ENCODE results near the gene SHC2.
A peak's percentile ranks its signal among the peaks of the same experiment; 100 is the strongest.
"Not testable (repeated sequence)": the region's sequence is repeated elsewhere in the genome, so short reads cannot be mapped to it uniquely, and the experiment has no call there.

The SHC2 gene

DNA sequence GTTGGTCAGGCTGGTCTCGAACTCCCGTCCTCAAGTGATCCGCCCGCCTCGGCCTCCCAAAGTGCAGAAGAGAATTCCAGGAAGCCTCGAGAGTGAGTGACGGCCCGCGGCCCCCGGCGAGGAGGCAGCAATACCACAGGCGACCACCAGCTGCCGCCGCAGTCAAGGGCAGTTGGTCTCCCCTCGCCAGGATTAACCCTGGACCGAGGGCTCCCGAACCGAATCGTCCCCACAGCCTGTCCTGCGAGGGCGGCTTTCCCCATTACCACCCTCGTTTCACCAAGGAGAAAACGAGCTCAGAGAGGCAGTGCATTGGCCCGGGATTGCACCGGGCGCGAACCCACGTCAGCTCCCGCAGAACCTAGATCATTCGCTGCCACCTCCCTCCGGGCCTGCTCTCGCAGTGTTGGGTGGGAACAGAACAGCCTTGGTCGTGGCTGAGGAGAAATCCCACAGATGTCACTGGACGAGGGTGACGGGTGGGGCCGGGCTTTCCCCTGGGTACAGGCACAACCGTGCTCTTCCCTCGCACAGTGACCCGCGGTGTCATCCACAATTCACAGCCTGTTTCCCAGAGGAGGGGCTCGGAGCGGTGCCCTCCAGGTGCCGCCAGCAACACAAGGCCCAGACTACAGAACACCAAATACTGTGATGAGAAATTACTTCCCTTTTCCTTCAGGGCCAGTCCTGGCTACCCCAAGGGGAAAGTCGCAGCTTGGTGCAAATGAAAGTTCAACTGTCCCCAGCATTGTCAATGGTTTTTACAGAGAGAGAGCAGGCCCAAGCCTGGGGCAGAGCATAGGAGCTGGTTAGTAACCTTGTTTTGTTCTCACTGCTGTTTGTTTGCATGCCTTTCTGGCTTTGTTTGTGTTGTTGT, 76.7 kb downstream of the SHC2 start:
- TF ChIP-seq TAF1 (IDR thresholded peaks at IDR 0.05; ENCODE audit: borderline replicate concordance, low read depth, low read length) (no peak), POLR2A (IDR thresholded peaks at IDR 0.05; ENCODE audit: low read depth, low read length) (no peak), POLR2AphosphoS5 (IDR thresholded peaks at IDR 0.05; ENCODE audit: low read depth, low read length) (no peak)
- FAIRE-seq (no peak), DNase-seq (ENCODE audit: insufficient read length) (no peak)

DNA sequence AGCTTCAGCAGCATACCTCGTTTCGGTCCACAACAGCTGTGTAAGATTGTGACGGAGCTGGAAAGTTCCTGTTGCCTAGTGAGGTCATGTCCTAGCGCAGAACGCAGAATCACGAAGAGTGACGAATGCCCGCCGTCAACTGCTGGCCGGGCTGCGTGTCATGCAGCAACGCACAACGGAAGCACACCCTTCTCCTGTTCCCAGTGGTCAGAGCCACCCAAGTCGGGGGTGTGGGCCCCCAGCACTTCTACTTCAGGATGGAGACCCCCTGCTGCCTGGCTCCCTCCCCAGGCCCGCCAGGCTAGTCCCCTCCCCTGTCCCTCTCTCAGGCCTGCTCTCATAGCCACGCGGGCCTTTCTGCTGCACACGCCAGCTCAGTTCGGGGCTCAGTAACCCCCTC, 77.8 kb downstream of the SHC2 start:
- no peak for DNase-seq (ENCODE audit: insufficient read length)
- no peak for FAIRE-seq

DNA sequence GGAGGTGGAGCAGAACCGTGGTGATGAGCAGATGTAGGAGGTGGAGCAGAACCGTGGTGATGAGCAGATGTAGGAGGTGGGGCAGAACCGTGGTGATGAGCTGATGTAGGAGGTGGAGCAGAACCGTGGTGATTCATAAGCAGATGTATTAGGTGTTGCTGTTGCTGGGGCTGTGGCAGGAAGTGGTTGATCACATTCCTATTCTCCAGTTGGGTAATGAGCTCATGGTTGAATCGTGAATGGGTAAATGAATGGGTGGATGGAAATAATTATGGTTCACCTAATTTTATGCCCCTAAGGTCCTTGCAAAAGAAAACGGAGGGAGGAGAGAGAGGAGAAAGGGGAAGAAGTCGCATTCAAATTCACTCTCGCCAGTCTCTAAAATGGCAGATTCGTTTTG, 78.3 kb downstream of the SHC2 start:
- FAIRE-seq, result peak; percentile 61
- DNase-seq (ENCODE audit: insufficient read length), result not testable (repeated sequence)

More for the DNA sequence above, 77.8 kb downstream of the SHC2 start:
- TF ChIP-seq POLR2AphosphoS5 (IDR thresholded peaks at IDR 0.05; ENCODE audit: low read depth, low read length) (no peak), TAF1 (IDR thresholded peaks at IDR 0.05; ENCODE audit: borderline replicate concordance, low read depth, low read length) (no peak), POLR2A (IDR thresholded peaks at IDR 0.05; ENCODE audit: low read depth, low read length) (no peak)

DNA sequence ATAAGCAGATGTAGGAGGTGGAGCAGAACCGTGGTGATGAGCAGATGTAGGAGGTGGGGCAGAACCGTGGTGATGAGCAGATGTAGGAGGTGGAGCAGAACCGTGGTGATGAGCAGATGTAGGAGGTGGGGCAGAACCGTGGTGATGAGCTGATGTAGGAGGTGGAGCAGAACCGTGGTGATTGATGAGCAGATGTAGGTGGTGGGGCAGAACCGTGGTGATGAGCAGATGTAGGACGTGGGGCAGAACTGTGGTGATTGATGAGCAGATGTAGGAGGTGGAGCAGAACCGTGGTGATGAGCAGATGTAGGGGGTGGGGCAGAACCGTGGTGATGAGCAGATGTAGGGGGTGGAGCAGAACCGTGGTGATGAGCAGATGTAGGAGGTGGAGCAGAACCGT, 78.9 kb downstream of the SHC2 start:
- FAIRE-seq, result not testable (repeated sequence)

DNA sequence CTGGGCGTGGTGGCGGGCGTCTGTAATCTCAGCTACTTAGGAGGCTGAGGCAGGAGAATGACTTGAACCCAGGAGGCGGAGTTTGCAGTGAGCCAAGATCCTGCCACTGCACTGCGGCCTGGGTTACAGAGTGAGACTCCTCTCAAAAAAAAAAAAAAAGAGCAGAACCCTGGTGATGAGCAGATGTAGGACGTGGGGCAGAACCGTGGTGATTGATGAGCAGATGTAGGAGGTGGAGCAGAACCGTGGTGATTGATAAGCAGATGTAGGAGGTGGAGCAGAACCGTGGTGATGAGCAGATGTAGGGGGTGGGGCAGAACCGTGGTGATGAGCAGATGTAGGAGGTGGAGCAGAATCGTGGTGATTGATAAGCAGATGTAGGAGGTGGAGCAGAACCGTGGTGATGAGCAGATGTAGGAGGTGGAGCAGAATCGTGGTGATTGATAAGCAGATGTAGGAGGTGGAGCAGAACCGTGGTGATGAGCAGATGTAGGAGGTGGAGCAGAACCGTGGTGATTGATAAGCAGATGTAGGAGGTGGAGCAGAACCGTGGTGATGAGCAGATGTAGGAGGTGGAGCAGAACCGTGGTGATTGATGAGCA, 80.1 kb downstream of the SHC2 start:
- FAIRE-seq; DNase-seq (ENCODE audit: insufficient read length): not testable (repeated sequence)

More for the DNA sequence above, 78.9 kb downstream of the SHC2 start:
- not testable (repeated sequence) for DNase-seq (ENCODE audit: insufficient read length)

GRCh38 chr19:379796-380195, 81.0 kb downstream of the SHC2 start:
- TF ChIP-seq TAF1 (IDR thresholded peaks at IDR 0.05; ENCODE audit: borderline replicate concordance, low read depth, low read length), result no peak
- TF ChIP-seq POLR2A (IDR thresholded peaks at IDR 0.05; ENCODE audit: low read depth, low read length), result no peak
- TF ChIP-seq POLR2AphosphoS5 (IDR thresholded peaks at IDR 0.05; ENCODE audit: low read depth, low read length), result no peak
- FAIRE-seq (no peak), DNase-seq (ENCODE audit: insufficient read length) (no peak)

GRCh38 chr19:378706-379105, 82.1 kb downstream of the SHC2 start:
- TF ChIP-seq TAF1 (IDR thresholded peaks at IDR 0.05; ENCODE audit: borderline replicate concordance, low read depth, low read length), result no peak
- TF ChIP-seq POLR2AphosphoS5 (IDR thresholded peaks at IDR 0.05; ENCODE audit: low read depth, low read length), result no peak
- no peak for TF ChIP-seq POLR2A (IDR thresholded peaks at IDR 0.05; ENCODE audit: low read depth, low read length)
- no peak for FAIRE-seq
- DNase-seq (ENCODE audit: insufficient read length), result no peak

DNA sequence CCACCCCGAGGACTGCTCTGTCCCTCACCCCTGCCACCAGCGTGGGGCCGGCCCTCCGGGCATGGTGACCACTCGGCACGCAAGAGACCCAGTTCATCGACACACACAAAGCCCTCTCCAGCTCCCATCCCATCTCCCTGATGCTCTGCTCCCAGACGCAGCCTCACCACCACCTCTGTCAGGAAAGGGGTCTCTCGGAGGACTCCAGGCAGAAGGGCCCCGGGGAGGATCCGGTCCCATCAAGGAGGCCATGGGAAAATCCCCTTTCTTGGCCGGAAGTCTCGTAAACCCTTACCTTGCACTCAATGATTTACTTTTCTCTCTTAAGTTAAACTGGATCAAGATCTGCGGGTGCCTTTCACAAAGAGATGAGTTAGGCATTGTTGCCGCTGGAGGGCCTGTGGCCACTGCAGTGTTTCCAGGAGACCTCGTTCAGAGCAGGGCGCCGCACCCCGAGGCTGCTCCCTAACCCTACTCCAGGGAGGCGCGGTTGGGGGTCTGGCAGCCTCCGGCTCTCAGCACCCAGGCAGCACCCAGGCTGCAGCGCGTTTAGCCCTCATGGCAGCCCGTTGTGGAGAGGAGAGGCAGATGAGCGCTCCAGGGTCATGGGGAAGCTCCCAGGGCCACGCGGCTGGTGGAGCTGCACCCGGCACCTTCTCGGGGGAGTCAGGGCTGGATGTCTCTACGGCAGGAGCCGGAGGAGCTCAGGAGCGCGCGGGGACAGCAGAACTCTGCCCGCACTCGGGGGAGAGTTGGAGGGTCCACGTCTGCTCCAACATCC, 82.8 kb downstream of the SHC2 start:
- FAIRE-seq, result no peak
- DNase-seq (ENCODE audit: insufficient read length), result no peak
- TF ChIP-seq POLR2AphosphoS5 (IDR thresholded peaks at IDR 0.05; ENCODE audit: low read depth, low read length) (no peak), POLR2A (IDR thresholded peaks at IDR 0.05; ENCODE audit: low read depth, low read length) (no peak), TAF1 (IDR thresholded peaks at IDR 0.05; ENCODE audit: borderline replicate concordance, low read depth, low read length) (no peak)

DNA sequence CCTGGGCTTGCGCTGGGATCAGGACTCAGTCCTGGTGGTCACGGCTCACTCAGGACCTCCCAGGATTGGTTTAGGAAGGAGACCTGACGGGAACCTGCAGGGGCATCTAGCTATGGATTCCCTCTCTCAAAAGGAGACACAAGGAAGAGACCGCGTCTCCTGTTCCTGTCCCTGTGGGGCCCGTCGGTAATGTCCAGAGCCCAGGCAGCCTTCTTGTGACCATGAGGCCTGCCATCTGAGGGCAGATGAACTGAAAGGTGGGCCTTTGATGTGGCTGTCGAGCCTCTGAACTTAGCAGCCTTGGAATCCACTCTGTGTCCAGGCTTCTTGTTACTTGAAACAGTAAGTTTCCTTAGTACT, 84.7 kb downstream of the SHC2 start:
- FAIRE-seq (no peak), DNase-seq (ENCODE audit: insufficient read length) (no peak)
- TF ChIP-seq TAF1 (IDR thresholded peaks at IDR 0.05; ENCODE audit: borderline replicate concordance, low read depth, low read length) (no peak), POLR2A (IDR thresholded peaks at IDR 0.05; ENCODE audit: low read depth, low read length) (no peak), POLR2AphosphoS5 (IDR thresholded peaks at IDR 0.05; ENCODE audit: low read depth, low read length) (no peak)

DNA sequence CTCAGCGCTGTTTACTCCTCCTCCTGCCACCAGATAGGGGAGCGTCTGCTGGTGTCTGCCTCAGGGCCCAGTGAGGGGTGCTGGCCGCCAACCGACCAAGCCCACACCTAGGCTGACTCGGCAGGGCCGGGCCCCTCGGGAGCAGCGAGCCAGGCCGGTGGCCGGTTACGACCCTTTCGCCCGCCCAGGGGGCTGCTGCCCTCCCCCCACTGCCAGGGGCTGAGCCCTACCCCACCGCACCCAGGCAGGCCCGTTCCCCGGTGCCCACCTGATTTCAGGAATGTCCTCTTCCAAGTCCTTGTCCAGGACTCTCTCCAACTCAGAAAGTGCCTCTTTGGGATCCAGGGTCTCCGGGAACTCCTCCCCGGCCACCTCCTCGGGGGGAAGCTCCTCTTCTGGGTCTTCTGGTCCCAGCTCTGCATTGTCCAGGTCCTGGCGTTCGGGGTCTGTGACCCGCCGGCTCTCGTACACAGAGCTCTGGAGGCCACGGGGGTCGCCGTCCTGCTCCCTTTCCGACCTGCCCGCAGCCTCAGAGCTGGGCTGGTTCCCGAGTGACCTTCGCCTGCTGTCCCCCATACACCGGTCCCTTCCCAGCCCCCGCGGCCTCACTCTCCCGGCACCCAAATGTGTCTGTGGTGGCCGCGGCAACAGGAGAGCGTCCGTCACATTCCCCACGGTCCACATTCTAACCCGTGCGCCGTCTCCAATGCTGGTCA, 85.3 kb downstream of the SHC2 start:
- DNase-seq (ENCODE audit: insufficient read length) (no peak), FAIRE-seq (no peak)
- TF ChIP-seq POLR2AphosphoS5 (IDR thresholded peaks at IDR 0.05; ENCODE audit: low read depth, low read length) (no peak), POLR2A (IDR thresholded peaks at IDR 0.05; ENCODE audit: low read depth, low read length) (no peak), TAF1 (IDR thresholded peaks at IDR 0.05; ENCODE audit: borderline replicate concordance, low read depth, low read length) (no peak)

GRCh38 chr19:374886-375235, 86.0 kb downstream of the SHC2 start:
- no peak for DNase-seq (ENCODE audit: insufficient read length)
- TF ChIP-seq POLR2AphosphoS5 (IDR thresholded peaks at IDR 0.05; ENCODE audit: low read depth, low read length), result no peak
- no peak for TF ChIP-seq POLR2A (IDR thresholded peaks at IDR 0.05; ENCODE audit: low read depth, low read length)
- TF ChIP-seq TAF1 (IDR thresholded peaks at IDR 0.05; ENCODE audit: borderline replicate concordance, low read depth, low read length), result no peak
- no peak for FAIRE-seq

Data from GM12892 (cell line).